ENCODE measurements around the gene PTEN. TPM values are rescaled to one million over a fixed set of nuclear protein-coding genes. Genes with fewer than 3 reads are reported as not detected.
"Not testable (repeated sequence)": the region's sequence is repeated elsewhere in the genome, so short reads cannot be mapped to it uniquely, and the experiment has no call there.

PTEN gene
- total RNA-seq, 1 experiment from 2014 or later: 29.2 TPM

DNA sequence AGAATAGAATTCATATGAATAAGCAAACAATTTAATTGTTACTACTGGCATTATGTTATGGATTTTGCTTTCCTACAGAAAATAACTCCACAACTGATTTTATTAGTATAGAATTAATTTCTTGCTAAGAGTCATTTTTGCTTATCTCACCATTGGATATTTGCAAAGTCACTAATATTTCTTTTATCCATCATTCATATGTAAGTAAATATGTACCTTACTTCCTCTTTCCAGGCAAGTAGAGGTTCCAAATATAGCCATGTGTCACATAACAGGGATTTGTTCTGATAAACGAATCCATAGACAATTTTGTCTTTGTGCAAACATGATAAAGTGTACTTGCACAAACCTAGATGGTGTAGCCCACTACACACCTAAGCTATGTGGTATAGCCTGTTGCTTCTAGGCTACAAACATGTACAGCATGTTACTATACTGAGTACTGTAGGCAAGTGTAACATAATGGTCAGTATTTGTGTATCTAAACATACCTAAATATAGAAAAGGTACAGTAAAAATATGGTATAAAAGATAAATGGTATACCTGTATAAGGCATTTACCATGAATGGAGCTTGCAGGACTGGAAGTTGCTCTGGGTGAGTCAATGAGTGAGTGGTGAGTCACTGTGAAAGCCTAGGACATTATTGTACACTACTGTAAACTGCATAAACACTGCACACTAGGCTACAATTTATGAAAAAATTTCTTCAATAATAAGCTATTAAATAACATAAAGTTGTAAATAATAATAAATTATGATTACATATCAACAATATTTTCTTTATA is 18.4 kb upstream of the PTEN start:
- DNase-seq (ENCODE audit: low read depth): peak; percentile 77

DNA sequence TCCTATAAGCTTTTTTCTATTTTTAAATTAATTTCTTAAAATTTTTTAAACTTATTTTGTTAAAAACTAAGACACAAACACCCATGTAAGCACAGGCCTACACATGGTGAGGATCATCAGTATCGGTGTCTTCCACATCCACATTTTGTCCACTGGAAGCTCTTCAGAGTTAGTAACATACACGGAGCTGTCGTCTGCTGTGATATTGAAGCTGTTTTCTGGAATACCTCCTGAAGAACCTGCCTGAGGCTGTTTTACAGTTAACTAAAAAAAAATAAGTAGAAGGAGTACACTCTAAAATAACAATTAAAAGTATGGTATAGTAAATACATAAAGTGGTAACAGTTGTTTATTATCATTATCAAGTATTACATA is 17.8 kb upstream of the PTEN start:
- DNase-seq (ENCODE audit: low read depth): no peak

DNA sequence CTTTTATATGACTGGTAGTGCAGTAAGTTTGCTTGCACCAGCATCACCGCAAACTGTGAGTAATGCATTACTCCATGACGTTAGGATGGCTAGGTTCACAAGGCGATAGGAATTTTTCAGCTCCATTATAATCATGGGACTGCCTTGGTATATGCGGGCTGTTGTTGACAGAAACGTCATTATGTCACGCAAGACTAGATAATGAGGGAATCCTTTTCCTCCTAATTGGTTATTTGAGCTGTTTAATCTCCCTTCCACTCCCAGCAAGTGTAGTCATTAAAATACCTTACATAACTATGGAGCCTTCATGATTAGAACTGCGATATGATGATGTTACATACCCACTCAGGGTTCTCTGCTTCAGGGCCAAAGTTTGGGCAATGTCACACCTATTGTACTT is 17.4 kb upstream of the PTEN start:
- DNase-seq (ENCODE audit: low read depth): peak; percentile 76

DNA sequence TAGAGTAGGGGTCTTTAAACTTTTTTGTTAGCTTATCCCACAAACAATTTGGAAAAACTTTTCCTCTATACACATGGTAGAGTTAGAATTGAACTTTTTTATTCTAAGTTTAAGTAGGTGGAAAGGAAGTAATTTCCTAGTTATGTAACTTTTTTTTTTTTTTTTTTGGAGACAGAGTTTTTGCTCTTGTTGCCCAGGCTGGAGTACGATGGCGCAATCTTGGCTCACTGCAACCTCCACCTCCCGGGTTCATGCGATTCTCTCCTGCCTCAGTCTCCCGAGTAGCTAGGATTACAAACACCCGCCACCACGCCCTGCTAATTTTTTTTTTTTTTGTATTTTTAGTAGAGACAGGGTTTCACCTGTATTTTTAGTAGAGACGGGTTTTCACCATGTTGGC is 16.7 kb upstream of the PTEN start:
- DNase-seq (ENCODE audit: low read depth): not testable (repeated sequence)

DNA sequence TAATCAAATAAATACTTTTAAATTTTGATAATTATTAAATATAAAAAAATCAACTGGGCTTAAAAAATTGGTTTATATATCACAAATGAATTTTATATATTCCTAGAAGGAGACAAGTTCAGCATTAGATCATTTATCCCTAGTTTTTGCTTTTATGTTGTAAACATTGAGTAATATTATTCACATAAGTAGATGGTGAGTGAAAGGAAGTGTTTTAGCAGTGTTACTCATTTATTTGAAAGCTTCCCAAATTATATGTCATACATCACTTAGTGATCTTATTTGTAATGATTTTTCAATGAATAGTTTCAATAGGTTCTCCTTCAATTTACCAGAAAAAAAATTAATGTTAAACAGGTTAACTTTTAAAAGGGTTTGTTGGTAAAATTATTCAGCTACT is 15.9 kb upstream of the PTEN start:
- DNase-seq (ENCODE audit: low read depth): no peak

DNA sequence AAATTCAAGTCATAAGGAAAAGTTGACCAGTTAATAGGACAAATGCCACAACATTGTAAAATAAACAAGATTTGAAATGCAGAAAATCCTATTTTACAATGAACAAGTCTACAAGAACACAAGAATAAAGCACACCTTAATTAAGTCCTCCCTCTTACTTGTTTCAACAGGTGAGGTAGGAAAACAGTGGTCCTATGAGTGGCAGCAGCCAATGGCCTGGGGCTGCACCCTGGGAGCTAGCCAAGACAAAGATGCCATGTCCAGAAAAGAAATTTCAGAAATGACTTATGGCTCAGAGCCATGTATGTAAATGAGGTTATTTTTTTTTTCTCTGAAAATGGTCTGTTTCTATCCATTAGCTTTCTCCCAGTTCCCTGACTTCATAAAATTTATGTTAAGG is 14.4 kb upstream of the PTEN start:
- no peak for DNase-seq (ENCODE audit: low read depth)

DNA sequence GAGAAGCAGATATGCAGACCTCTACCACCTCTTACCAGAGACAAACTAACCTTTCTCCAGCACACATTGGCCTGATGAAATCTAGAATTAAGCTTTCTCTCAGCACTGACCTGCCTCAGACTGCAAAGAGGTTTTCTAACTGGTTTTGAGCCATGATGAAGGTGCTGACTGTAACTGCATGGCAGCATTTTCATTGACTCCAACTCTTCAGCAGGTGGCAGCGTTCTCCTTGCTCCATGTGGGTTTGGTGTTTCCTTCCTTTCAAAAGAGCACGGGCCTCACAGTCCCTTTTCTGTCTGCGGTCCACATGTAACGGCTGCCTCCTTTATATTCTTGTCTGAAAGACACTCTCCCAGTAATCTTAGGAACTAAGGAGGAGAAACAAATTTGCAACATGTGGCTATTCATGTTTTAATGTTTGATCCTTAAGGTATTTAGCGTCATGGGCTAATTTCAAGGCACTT is 12.7 kb upstream of the PTEN start:
- peak; percentile 59 for DNase-seq (ENCODE audit: low read depth)

DNA sequence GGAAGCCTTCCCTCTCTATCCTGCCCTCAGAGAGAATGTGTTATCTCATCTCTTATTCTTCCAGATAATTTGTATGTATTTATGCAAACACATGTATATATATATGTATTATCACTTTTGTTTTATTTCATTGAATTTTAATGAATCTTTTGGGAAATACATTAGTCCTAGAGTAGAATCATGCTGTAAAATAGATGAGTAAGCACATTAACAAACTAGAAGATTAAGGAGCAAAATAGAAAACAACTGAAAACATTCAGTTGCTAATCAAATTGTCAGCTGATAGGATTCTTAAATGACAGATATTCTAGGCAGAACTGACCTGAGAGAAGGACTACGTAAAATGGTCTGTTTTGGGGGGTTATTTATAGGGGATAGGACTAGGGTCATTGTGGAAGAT is 11.3 kb upstream of the PTEN start:
- no peak for DNase-seq (ENCODE audit: low read depth)

DNA sequence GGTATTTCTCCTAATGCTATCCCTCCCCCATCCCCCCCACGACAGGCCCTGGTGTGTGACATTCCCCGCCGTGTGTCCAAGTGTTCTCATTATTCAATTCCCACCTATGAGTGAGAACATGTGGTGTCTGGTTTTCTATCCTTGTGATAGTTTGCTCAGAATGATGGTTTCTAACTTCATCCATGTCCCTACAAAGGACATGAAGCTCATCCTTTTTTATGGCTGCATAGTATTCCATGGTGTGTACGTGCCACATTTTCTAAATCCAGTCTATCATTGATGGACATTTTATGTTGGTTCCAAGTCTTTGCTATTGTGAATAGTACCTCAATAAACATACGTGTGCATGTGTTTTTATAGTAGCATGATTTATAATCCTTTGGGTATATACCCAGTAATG is 8.2 kb upstream of the PTEN start:
- DNase-seq (ENCODE audit: low read depth): not testable (repeated sequence)

DNA sequence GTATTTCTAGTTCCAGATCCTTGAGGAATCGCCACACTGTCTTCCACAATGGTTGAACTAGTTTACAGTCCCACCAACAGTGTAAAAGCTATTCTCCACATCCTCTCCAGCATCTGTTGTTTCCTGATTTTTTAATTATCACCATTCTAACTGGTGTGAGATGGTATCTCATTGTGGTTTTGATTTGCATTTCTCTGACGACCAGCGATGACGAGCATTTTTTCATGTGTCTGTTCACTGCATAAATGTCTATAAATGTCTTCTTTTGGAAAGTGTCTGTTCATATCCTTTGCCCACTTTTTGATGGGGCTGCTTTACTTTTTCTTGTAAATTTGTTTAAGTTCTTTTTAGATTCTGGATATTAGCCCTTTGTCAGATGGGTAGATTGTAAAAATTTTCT is 7.8 kb upstream of the PTEN start:
- DNase-seq (ENCODE audit: low read depth): not testable (repeated sequence)

DNA sequence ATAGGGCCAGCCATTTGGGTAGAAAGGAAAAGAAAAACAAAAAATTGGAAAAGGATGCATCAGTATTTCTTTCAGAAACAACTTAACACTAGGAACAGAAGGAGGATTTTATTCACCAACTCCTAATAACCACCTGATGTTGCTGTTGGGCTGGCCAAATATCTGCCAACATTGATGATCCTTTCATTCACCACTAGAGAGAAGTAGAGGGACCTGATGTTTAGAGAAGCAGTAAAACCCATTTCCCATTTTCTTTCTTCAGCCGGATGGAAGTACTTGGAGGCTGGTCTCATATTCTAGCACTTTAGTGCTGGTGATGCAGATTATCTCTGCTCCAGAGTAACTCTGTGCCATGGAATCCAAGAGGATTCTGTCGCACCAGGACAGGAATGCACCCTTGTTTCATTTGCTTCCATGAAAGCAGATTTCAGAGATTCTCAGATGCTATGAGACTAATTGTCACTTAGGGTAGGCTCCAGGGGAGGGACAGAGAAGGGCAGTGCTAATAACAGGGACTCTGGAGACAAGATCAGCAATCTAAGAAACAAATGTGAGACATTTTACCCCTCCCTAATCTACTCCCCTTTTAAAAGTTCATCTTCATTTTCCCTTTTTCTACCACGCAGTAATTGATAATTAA is 3.1 kb upstream of the PTEN start:
- peak; percentile 83 for DNase-seq (ENCODE audit: low read depth)

DNA sequence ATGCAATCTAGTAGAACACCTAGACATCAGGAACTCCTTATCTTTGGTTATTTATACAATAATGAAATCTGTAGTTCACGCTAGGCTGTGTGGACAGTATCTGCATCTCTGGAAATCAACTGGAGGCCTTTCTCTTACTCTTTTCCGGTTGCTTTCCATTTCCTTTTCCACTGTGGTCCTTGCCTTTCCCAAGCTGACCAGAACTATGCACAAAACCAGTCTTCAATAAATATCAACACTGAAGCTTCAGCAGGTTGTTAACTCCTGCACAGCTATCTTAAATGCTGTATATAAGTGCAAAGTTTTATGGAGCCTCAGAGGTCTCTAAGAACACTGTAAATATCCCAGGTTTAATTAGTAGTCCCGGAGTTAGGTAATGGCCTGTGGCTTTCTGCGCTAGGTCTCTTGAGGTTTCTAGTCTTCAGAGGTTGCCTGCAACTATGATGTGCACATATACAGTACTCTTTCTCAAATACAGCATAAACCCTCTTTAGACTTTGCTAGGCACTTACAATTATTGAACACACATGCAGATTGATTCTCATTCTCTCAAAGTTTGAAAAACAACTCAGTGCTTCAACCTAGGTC is 2.5 kb upstream of the PTEN start:
- no peak for DNase-seq (ENCODE audit: low read depth)

DNA sequence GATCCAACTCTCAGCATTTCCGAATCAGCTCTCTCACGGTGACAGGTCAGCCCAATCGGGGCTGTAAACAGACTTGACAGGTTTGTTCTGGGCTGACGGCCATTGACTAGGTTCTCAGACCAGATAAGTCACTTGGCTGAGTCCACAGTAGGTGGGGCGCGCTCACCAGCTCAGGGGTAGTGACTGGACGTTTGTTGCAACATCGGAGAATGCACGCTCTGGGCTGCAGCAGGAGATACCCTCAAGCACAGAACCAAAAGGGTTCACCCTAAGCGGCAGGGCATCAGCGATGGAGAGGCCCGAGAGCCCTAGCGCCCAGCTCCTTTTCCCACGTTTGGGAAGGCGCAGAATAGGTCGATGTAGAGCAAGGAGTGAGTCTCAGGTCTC is 1.9 kb upstream of the PTEN start:
- DNase-seq (ENCODE audit: low read depth): no peak

DNA sequence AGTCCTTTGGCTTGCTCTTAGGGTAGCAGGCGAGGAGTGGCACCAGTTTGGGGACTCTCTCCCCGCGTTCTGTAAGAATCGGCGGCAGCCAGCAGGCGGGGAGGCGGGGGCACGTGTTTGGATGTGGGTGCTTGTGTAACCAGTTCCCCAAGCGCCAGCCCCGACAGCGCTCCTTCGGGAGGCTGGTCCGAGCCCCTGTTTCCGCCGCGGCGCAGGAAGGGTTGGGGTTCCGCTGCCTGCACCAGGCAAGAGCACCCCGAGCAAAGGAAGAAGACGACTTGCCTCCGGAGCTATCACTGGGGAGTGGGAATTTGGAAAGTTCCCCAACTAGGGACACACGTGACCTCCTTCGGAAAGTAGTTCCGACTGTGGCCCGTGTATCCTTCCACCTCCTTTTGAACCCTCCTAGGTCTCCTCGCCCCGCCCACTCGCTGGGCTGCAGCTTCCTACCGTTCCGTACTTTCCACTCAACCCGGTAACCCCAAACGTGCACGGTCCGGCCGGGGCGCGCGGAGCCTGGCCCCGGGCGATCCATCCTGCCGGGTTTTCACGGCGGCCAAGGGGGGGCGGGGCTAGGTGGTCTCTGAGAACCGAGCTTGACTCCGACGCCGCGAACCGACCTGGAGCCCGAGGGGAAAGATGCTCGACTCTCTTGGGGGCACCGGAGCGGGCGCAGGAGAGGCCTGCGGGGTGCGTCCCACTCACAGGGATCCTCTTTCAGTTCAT is 1.3 kb upstream of the PTEN start:
- no peak for DNase-seq (ENCODE audit: low read depth)

DNA sequence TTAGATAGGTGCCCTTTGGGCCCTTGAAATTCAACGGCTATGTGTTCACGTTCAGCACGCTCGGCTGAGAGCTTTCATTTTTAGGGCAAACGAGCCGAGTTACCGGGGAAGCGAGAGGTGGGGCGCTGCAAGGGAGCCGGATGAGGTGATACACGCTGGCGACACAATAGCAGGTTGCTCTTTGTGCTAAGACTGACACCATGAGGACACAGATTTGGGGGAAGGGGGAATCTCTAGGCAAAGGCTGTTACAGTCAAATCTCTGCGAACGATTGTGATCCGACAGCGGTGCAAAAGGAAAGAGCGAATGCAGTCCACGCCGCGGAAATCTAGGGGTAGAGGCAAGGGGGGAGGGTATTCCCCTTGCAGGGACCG is 759 bp upstream of the PTEN start:
- DNase-seq (ENCODE audit: low read depth): no peak

DNA sequence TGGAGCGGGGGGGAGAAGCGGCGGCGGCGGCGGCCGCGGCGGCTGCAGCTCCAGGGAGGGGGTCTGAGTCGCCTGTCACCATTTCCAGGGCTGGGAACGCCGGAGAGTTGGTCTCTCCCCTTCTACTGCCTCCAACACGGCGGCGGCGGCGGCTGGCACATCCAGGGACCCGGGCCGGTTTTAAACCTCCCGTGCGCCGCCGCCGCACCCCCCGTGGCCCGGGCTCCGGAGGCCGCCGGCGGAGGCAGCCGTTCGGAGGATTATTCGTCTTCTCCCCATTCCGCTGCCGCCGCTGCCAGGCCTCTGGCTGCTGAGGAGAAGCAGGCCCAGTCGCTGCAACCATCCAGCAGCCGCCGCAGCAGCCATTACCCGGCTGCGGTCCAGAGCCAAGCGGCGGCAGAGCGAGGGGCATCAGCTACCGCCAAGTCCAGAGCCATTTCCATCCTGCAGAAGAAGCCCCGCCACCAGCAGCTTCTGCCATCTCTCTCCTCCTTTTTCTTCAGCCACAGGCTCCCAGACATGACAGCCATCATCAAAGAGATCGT is 598 bp downstream of the PTEN start:
- DNase-seq (ENCODE audit: low read depth): not testable (repeated sequence)

DNA sequence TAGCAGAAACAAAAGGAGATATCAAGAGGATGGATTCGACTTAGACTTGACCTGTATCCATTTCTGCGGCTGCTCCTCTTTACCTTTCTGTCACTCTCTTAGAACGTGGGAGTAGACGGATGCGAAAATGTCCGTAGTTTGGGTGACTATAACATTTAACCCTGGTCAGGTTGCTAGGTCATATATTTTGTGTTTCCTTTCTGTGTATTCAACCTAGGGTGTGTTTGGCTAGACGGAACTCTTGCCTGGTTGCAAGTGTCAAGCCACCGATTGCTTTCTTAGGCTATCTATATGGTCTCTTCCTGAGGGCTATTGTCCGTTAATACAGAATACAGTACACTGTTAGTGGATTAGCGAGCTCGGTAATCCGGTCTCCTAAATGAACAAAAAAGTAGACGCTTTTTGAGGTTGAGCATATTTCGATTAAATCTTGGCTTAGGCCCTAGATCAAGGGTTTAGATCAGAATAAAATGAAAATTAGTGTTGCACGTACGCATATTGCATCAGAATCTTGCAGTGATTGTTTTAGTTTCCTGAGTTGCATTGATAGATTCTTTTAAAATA is 1.2 kb downstream of the PTEN start:
- DNase-seq (ENCODE audit: low read depth): no peak

DNA sequence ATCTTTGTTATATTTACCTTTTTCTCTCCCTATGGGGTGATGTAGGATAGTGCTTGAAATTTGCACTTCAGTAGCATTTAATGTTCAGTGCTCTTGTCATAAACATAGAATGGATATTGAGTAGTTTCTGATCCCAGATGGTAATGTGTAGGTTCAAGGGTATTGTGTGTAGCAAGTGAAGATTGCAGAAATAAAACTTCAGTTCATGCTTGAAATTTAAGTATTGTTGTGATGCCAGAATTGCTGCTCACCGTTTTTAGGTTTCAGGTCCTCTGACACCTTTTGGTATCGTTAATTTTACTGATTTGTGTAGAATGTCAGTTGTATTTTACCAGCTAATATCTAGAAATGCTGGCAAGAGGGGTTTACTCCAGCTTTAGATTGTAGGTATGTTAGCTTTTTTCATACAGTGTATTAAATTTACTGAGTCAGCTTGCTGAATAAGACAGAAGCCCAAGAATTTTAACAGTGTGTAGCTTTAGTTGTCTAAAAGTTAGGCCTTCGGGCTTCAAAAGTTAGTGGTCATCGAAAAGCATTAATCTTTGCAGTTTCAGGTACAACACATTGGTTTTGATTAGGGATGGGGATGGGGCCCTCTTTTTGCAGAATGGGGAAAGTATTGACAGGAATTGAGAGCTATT is 1.9 kb downstream of the PTEN start:
- peak; percentile 31 for DNase-seq (ENCODE audit: low read depth)

DNA sequence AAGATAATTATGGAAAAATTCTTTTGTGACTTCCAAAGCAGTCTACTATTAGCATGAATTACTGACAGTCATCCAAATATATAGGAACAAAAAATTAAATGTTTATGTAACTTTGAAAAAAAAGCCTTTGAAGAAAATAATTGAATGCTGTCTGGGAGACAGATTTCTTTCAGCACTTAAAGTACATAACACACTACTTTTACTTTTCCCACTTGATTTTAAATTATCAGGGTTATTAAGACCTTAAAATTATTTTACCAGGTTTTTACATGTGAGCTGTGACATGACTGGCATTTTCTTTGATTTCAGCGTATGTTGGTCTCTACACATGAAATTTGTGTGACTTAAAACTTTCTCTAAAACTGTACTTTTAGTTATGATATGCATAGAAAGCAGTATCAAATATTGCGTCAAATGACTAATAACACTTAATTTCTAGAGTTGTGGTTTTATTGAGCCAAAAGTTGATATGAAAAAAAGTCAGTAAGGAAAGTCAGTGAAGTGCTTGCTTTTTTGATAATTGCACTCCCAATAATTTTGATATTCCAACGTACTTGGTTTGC is 3.1 kb downstream of the PTEN start:
- no peak for DNase-seq (ENCODE audit: low read depth)

DNA sequence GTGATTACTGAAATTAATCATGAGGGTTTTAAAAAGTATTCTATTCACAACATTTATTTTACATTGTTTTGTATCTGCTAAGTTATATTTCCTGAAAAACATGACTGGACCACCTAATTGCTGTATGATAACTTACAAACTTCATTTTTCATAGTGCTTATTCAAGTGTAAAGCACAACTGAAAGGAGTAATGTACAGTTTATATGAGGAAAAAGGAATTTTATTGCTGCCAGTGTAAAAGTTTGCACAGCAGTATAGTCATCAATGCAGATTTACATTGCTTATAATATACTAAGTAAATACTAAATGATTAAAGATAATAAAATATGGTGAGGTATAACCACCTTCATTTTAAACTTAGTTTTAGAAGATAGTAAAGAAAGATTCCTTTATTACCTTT is 4.0 kb downstream of the PTEN start:
- no peak for DNase-seq (ENCODE audit: low read depth)

DNA sequence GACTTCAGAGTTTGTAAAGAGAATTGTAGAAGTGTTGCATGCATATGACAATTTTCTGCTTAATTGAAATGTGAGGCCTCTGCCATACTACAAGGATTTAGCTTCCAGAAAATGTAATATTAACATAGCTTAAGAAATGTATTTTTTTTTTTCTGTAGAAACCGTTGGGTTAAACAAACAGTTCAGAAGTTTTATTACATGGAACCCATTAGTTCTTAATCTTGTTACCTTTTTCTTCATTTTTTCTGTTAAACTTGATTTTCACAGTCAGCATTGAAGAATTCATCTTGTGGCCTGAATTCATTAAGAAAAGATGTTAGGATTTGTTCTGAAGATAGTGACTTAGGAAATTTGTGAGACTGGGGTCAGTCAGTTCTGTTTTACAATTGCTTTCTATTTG is 4.9 kb downstream of the PTEN start:
- DNase-seq (ENCODE audit: low read depth): no peak

Measured in HT1080 (cell line).